ENCODE results near the gene IL5RA.

IL5RA gene

GRCh38 chr3:3107181-3107580, 3.0 kb downstream of the IL5RA start:
- no peak for DNase-seq

DNA sequence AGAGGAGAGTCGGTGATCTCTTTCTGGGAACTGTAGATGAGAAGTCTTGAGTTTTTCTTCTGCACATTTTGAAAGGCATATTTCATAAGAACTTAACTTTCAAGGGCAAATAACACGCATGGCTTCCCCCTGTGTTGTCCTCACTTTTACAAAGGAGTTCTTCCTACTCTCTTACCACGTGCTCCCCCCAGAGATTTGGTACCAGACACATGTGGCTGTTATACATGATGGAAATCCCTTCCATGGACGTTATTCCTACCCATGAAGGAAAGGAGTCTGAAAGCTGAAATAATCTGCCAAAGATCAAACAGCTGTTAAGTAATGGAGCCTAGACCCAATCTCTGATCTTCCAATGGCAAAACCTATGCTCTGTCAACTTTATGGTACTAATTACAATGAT, 4.4 kb downstream of the IL5RA start:
- no peak for DNase-seq

DNA sequence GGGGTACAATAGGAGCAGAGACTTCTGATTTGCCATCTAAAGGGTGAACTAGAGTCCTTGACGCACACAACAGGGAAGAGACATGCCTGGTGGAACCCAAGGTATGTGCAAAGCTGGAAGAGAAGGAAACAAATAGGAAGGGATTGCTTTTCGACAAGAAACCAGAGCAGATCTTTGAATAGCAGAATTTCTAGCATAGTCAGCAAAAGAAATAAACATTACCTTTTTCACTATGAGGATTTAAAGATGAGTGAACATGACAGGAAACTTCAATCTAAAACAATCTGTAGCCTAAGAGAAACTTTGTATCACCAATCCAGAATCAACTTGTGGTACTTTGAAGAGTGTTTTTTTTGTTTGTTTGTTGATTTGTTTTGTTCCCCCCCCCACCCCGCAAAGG, 4.9 kb downstream of the IL5RA start:
- DNase-seq: no peak

GRCh38 chr3:3102751-3103150, 7.4 kb downstream of the IL5RA start:
- DNase-seq: no peak

DNA sequence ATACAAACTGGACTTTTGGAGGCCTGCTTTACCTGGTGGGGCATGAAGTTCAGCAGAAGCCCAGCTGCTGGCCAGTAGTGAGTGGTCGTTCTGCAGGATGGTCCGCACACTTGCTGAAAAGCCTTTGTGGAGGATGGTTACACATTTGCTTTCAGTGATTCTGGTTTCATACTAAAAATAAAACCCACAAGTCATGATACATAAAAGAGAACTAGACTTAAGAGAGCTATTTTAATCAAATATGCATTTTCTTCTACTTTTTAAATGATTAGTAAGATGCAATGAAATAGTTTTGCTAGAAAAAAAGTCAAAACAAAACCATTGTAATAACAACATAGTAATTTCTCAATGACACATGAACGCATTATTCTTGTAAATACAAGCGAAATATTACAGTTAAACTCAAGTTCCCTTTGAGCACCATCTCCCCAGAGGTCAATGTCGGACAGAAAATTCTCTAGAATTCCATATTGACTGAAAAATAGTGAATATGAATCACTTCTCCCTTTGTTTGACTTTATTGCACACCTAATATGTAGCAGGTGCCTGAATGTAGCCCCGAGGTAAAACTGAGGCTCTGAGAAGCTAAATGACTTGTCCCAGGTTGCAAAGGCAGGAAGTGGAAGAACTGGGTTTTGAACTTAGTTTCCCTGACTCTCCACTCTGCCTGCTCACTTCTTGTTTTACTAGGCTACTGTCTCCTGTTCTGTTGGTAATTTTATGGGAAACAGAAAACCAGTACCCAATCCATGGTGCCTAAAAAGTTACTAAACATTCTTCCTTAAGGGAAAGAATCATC, 8.3 kb downstream of the IL5RA start:
- DNase-seq: no peak

DNA sequence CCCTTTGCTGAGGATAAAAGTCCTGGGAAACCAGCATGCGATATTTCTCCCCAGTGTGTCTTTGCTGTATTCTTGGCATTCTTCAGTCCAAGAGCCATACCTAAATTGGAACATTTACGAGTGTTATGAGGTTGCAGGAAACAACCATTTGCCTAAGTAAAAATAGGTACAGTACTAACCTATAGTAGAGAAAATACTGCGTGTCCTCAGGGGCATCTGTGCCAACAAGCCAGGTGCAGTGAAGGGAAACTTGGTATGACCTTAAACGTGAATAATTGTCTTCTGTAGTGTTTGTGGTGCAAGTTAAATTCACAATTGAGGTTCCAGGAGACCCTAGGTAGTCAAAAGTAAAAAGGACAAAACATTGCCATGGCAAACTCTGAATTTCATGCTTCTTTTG, 12.2 kb downstream of the IL5RA start:
- no peak for DNase-seq

GRCh38 chr3:3089017-3089416, 21.2 kb downstream of the IL5RA start:
- no peak for DNase-seq

GRCh38 chr3:3087716-3088465, 22.3 kb downstream of the IL5RA start:
- no peak for DNase-seq

DNA sequence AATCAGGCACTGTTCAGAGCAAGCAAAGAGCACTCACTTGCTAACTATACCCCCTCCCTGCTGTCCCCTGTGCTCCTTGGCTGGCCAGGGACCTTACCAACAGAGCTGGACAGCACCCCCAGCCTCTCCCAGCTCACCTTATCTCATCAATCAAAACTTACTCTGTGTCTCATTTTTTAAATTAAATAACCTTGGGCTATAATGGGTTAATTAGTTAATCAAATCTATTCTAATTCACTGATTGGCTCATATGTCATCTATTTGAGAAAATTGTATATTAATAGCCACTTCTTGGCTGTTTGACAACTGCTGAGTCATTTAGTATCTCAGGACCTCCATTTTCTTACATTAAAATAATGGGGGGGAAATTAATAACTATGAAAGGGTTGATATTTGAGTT, 22.9 kb downstream of the IL5RA start:
- DNase-seq: no peak

DNA sequence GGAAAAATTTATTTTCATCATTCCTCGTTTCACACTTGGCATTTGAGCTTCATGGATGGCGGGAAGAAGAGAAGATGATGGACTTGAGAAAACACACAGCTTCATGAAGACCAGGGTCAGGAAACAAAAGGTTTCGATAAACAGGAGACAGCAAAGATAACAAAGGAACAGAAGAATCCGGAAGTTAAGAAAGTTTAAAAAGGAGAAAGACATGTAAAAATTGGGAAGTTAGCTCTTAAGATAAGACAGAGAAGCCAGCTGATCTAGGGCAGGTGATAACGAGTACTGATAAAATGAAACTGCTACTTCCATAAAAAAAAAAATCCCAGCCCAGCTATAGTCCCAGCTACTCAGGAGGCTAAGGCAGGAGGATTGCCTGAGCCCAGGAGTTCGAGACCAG, 23.9 kb downstream of the IL5RA start:
- no peak for DNase-seq

GRCh38 chr3:3085782-3086181, 24.4 kb downstream of the IL5RA start:
- no peak for DNase-seq

DNA sequence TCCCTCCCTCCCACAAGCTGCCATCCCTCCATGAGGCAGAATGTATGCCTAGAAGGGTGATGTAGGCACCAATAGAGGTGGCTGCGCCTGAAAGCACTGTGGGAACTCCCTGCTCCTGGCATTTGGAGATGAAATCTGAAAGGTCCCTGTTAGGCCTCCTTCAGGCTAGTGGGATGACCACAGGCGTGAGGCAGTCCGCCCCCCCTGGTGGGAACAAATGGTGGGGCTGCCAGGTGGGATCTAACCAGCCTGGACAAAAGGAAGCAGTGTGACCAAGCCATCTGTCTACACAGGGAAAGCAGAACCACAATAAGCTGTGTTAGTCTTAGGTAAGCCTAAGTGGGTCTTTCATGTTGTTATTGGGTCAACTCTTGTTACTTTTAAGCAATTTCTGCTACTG, 25.3 kb downstream of the IL5RA start:
- no peak for DNase-seq

DNA sequence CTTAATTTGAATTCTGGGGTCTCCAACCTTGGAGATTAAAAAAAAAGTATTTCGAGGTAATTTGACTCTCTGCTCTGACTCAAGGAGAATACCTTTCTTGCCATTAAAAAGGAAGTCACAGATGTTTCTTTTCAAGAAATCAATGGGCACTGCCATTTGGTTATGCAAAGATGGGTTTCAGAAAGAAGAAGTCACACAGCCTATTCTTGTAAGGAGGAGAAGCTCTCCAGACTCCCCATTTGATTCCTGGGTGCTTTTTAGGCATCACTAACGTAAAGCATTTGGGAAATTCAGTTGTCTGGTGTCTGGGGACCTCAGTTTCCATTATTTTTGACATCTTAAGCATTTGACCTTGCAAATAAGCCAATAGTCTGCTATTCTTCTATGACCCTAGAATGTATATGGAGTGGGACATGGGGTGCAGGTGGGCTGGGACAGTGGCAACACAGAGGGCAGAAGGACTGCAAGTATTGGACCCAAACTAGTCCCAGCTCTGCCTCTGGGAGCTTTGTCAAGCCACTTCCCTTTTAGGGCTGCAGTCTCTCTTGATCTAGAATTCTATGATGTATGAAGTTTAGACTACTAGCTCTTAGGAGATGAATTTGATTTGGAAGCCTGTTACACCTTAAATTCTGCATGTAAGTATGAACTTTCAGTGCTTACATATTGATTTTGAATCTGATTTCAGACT, 27.8 kb downstream of the IL5RA start:
- no peak for DNase-seq

GRCh38 chr3:3081381-3082233, 28.6 kb downstream of the IL5RA start:
- no peak for DNase-seq

DNA sequence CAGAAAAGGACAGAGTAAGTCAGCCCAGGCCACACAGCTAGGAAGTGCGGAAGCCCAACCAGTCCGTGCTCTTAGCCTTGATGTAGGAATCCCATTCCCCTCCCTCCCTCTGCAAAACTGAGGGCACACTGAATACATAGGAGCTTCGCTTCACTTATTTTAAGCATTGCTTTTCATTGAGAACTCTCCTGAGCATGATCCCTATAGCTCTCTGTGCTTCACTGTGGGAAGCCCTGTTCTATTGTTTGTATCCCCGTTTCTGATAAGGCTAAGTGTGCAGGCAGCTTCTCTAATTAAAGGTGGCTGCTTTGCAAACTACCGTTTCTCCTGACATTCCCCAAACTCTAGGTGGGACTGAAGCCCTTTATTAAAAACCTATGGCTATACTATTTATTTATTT, 29.9 kb downstream of the IL5RA start:
- no peak for DNase-seq

GRCh38 chr3:3074551-3075257, 35.5 kb downstream of the IL5RA start:
- no peak for DNase-seq

- no peak for DNase-seq
Observed at GRCh38 chr3:3071136-3071535, 39.0 kb downstream of the IL5RA start.

- DNase-seq: no peak
Observed at GRCh38 chr3:3069723-3070122, 40.5 kb downstream of the IL5RA start.

DNA sequence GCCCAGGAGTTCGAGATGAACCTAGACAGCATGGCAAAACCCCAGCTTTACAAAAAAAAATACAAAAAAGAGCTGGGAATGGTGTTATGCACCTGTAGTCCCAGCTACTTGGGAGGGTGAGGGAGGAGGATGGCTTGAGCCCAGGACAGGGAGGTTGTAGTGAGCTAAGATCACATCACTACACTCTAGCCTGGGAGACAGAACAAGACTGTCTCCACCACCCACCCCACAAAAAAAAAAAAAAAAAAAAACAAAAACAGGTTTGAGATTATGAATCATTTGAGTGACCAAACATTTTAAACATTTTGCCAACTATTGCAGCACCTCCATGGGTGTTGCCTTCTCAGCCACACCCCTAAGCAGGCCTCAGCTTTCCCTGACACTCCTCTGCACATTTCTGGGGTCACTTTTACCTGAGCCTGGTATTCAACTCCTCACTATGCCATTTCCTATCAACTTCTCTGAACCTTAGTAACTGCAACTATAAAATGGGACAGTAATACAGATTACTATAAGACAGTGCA, 41.8 kb downstream of the IL5RA start:
- DNase-seq: no peak

DNA sequence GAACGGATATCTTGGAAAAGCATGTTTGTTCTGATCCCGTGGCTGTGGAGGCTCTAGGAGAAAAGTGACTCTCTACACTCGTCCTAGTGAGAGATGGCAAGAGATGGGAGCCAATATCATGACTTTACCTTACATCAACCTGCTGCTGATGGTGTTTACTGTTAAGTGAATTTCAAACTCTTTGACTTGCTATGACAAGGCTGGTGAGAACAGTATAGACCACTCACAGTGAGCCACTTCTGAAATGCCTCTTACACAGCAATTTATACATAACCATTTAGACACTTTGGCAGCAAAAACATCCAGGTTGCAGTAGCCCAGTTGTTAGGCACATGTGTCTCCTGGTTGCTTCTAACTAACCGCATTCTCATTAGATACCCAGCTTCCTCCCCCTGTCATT, 43.3 kb downstream of the IL5RA start:
- no peak for DNase-seq

- DNase-seq: no peak
Observed at GRCh38 chr3:3066378-3066777, 43.8 kb downstream of the IL5RA start.

DNA sequence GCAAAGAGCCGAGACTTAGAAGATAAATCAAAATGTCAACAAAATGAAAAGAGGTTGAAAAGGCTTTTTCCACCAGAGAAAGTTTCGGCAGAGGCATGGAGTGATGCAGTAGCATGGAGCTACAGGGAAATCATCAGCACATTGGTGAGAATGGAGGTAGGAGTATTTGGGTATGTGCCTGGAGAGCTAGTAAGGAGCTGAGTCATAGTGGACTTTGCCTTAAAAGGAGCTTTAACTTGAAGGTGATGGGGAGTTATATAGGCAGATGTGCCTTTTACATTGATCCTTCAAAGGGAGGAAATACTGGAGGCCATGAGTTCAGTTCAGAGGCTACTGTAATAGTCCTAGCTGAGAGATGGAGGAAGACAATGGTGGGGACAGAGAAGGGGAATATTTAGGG, 44.3 kb downstream of the IL5RA start:
- no peak for DNase-seq

All from stimulated activated CD4-positive, alpha-beta T cell treated with anti-CD3 and anti-CD28 coated beads, Interleukin-2, amount 100 ng/mL, for 24 hours (primary cell).